Neuronal stem cell (in vitro differentiated cells): ENCODE data around the gene HIP1R.

Experiments used
- DNase-seq: peaks from one replicate; pipeline ENCODE4 v3.0.0-alpha.2; 2013; ENCODE audit warnings: low spot score
- H2AFZ ChIP-seq: one replicate; pipeline ENCODE4 v1.6.1; 2013; ENCODE audit warnings: mild to moderate bottlenecking, low read length, inconsistent platforms
- H2AK5ac ChIP-seq: 2 replicates; pipeline ENCODE4 v1.6.1; 2013; ENCODE audit warnings: low read depth, mild to moderate bottlenecking, inconsistent platforms, low read length, moderate library complexity, mixed read lengths
- H2BK120ac ChIP-seq: 2 replicates; pipeline ENCODE4 v1.6.1; 2013; ENCODE audit warnings: low read depth, mild to moderate bottlenecking, inconsistent platforms, low read length, moderate library complexity, mixed read lengths
- H2BK12ac ChIP-seq: one replicate; pipeline ENCODE4 v1.6.1; 2013; ENCODE audit warnings: low read length, inconsistent platforms
- H2BK15ac ChIP-seq: 2 replicates; pipeline ENCODE4 v1.6.1; 2013; ENCODE audit warnings: mild to moderate bottlenecking, low read length, inconsistent platforms, mixed read lengths
- H2BK5ac ChIP-seq: one replicate; pipeline ENCODE4 v1.6.1; 2013; ENCODE audit warnings: inconsistent platforms, mild to moderate bottlenecking, low read length, moderate library complexity
- H3K14ac ChIP-seq: one replicate; pipeline ENCODE4 v1.6.1; 2013; ENCODE audit warnings: low read length, inconsistent platforms
- H3K18ac ChIP-seq: 2 replicates; pipeline ENCODE4 v1.6.1; 2013; ENCODE audit warnings: low read length, inconsistent platforms
- H3K23ac ChIP-seq: 2 replicates; pipeline ENCODE4 v1.6.1; 2013; ENCODE audit warnings: low read depth, mild to moderate bottlenecking, mixed read lengths, low read length, inconsistent platforms; ENCODE audit not compliant: poor library complexity
- H3K27ac ChIP-seq: replicated peaks from 3 replicates; pipeline ENCODE4 v1.5.1; 2013; ENCODE audit warnings: low read length, inconsistent platforms
- H3K27me3 ChIP-seq, 3 experiments: 2 replicates each; pipeline ENCODE4 v1.6.1; 2013; ENCODE audit warnings: low read length in 3 of 3, mild to moderate bottlenecking in 2 of 3, inconsistent platforms in 1 of 3, low read depth in 1 of 3, mixed read lengths in 1 of 3, moderate library complexity in 1 of 3; ENCODE audit not compliant: control insufficient read depth in 3 of 3, insufficient read depth in 3 of 3
- H3K36me3 ChIP-seq, 2 donors: replicated peaks in 1 of 2; 2 replicates each; pipeline ENCODE4 v1.6.1; 2013; ENCODE audit warnings: low read length in 2 of 2; ENCODE audit not compliant: control insufficient read depth in 2 of 2, insufficient read depth in 2 of 2
- H3K4ac ChIP-seq: 2 replicates; pipeline ENCODE4 v1.6.1; 2013; ENCODE audit warnings: inconsistent platforms, mild to moderate bottlenecking, low read length, moderate library complexity
- H3K4me1 ChIP-seq, 2 donors: 1 replicate in 1 of 2; 2 replicates in 1 of 2; pipeline ENCODE4 v1.6.1; 2013; ENCODE audit warnings: low read length in 2 of 2, low read depth in 1 of 2; ENCODE audit not compliant: control insufficient read depth in 2 of 2, insufficient read depth in 1 of 2
- H3K4me2 ChIP-seq: one replicate; pipeline ENCODE4 v1.6.1; 2013; ENCODE audit warnings: mild to moderate bottlenecking, low read length, inconsistent platforms; ENCODE audit not compliant: insufficient read depth, poor library complexity, severe bottlenecking
- H3K4me3 ChIP-seq, 2 donors: 2 replicates each; pipeline ENCODE4 v1.5.1; 2013; ENCODE audit warnings: low read length in 2 of 2, mild to moderate bottlenecking in 2 of 2, inconsistent platforms in 1 of 2, moderate library complexity in 1 of 2
- H3K79me1 ChIP-seq: one replicate; pipeline ENCODE4 v1.6.1; 2013; ENCODE audit warnings: low read depth, mild to moderate bottlenecking, inconsistent platforms, low read length, moderate library complexity
- H3K9ac ChIP-seq: one replicate; pipeline ENCODE4 v1.6.1; 2013; ENCODE audit warnings: mild to moderate bottlenecking, low read depth, low read length, inconsistent platforms; ENCODE audit not compliant: poor library complexity
- H3K9me3 ChIP-seq, 2 donors: replicated peaks in 1 of 2; 2 replicates each; pipeline versions ENCODE3 to v1.6.1; 2013; ENCODE audit warnings: low read length in 2 of 2, mild to moderate bottlenecking in 2 of 2, inconsistent platforms in 1 of 2, low read depth in 1 of 2, mixed read lengths in 1 of 2, moderate library complexity in 1 of 2; ENCODE audit not compliant: control insufficient read depth in 2 of 2, insufficient read depth in 1 of 2
- H4K8ac ChIP-seq: one replicate; pipeline ENCODE4 v1.6.1; 2013; ENCODE audit warnings: low read depth, mild to moderate bottlenecking, inconsistent platforms, low read length, moderate library complexity
- H4K91ac ChIP-seq: one replicate; pipeline ENCODE4 v1.6.1; 2013; ENCODE audit warnings: low read length, low read depth, mild to moderate bottlenecking, inconsistent platforms; ENCODE audit not compliant: poor library complexity
- WGBS, 2 donors: extraction: QIAGEN DNeasy Blood & Tissue Kit; methylation state at CpG; one replicate each; pipeline ENCODE4 v1.1.7; 2013; ENCODE audit warnings: missing lambda C conversion rate in 2 of 2, mixed read lengths in 1 of 2; ENCODE audit not compliant: insufficient read length in 2 of 2, insufficient replicate concordance in 1 of 2; ENCODE audit errors: extremely low coverage in 2 of 2; 5-methylcytosine and 5-hydroxymethylcytosine counted together

HIP1R gene

DNA sequence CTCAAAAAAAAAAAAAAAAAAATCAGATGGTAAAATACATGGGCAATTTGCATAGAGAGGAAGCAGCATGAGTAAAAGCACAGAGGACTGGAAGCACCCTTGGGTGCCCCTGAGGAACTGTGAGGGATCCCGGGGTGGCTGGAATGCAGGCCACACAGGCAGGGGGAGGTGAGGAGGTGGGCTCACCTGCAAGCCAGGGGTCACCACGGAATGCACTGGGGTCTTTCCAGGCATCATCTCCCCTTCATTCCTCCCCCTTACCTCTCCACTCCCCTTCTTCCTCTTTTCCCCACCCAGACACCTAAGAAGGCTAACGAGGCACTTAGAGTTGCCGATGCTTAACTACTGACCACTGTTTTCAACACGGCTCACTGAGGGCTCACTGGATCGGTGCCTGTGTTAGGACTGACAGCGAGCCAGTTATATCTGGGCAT, 14.4 kb upstream of the HIP1R start:
- H4K8ac ChIP-seq = no peak overlapping the region
- H3K27me3 ChIP-seq = no peaks in the 10 kb centered on the region
- H3K23ac ChIP-seq = no peak overlapping the region
- WGBS, 2 donors = no CpG with 5 or more reads among the region's 7 CpGs
- H3K27ac ChIP-seq = no peak overlapping the region
- no peaks in the 10 kb centered on the region for H3K79me1 ChIP-seq
- no peak overlapping the region for H2BK120ac ChIP-seq
- no peak overlapping the region for H2AK5ac ChIP-seq
- H3K4me3 ChIP-seq = no peak overlapping the region
- no peak overlapping the region for H2BK15ac ChIP-seq
- H3K18ac ChIP-seq = no peak overlapping the region
- no peak overlapping the region for H3K4me2 ChIP-seq
- H3K9ac ChIP-seq = no peak overlapping the region
- no peak overlapping the region for H4K91ac ChIP-seq
- H2BK12ac ChIP-seq = no peak overlapping the region
- H3K36me3 ChIP-seq = no peaks in the 10 kb centered on the region
- no peak overlapping the region for H3K4ac ChIP-seq
- no peak overlapping the region for H3K14ac ChIP-seq
- H2AFZ ChIP-seq = peak overlapping the region; percentile 56
- H3K4me1 ChIP-seq = peaks cover 2 to 4% of the 10 kb centered on the region in 2 donors
- DNase-seq = no peak
- no peak overlapping the region for H2BK5ac ChIP-seq
- no peaks in the 10 kb centered on the region for H3K9me3 ChIP-seq

GRCh38 chr12:122823429-122823828, 11.8 kb upstream of the HIP1R start:
- Histone ChIP-seq H2BK12ac (no peak overlapping the region), H4K91ac (no peak overlapping the region), H3K36me3 (no peaks in the 10 kb centered on the region), H2BK5ac (no peak overlapping the region), H3K14ac (no peak overlapping the region), H3K23ac (no peak overlapping the region), H3K18ac (no peak overlapping the region), H3K79me1 (no peaks in the 10 kb centered on the region), H3K9ac (no peak overlapping the region), H3K4me3 (no peak overlapping the region), H2BK120ac (no peak overlapping the region), H3K9me3 (no peaks in the 10 kb centered on the region), H3K27ac (no peak overlapping the region), H3K4me2 (no peak overlapping the region), H3K4me1 (peaks cover 6 to 12% of the 10 kb centered on the region in 2 donors), H2AFZ (no peak overlapping the region), H3K4ac (no peak overlapping the region), H2BK15ac (no peak overlapping the region), H2AK5ac (no peak overlapping the region), H3K27me3 (no peaks in the 10 kb centered on the region), H4K8ac (no peak overlapping the region)
- DNase-seq = no peak
- WGBS, 2 donors = no CpG with 5 or more reads among the region's 11 CpGs

DNA sequence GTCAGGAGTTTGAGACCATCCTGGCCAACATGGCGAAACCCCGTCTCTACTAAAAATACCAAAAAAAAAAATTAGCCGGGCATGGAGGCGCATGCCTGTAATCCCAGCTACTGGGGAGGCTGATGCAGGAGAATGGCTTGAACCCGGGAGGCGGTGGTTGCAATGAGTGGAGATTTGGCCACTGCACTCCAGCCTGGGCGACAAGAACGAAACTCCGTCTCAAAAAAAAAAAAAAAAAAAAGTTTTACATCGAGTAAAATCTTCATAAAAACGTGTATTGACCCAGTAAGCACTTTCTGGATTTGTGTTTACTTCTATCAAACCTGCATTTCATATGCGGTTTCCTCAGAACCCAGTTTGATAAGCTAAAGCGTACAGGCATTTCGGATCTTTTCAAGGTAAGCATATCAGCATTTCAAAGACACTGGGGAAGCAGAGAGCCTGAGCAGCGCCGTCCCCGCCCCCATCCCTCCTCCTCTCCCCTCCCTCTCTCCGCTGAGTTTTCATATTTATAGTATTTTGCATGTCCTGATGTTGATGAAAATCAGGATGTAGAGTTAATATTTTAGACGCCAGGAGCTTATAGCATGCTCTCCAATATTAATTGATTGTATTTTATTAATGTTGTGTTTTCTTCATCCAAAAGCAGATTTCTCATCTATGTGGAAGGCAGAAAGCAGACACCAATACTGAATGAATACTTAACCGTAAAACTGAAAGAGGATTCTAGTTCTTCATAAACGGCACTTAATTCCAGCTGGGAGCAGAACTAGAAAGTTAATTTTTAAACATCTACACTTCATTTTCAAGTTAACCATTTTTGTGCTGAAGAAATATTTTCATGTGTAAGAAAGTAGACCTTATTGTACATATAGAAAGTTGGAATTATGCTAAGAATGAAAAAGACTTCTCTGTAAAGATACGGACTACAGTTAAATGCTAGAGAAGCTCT, 9.2 kb upstream of the HIP1R start:
- H2BK120ac ChIP-seq = no peak overlapping the region
- H3K9me3 ChIP-seq = no peaks in the 10 kb centered on the region
- no peak overlapping the region for H2BK5ac ChIP-seq
- no peak overlapping the region for H3K14ac ChIP-seq
- H3K4me2 ChIP-seq = peak overlapping the region; percentile 11
- H3K4me1 ChIP-seq = peaks cover 3 to 11% of the 10 kb centered on the region in 2 donors
- H2AFZ ChIP-seq = peak overlapping the region; percentile 19
- H3K27ac ChIP-seq = no peak overlapping the region
- no peak overlapping the region for H3K18ac ChIP-seq
- no peak overlapping the region for H3K9ac ChIP-seq
- no peaks in the 10 kb centered on the region for H3K36me3 ChIP-seq
- WGBS, 2 donors = no CpG with 5 or more reads among the region's 22 CpGs
- H4K91ac ChIP-seq = no peak overlapping the region
- no peak overlapping the region for H4K8ac ChIP-seq
- no peaks in the 10 kb centered on the region for H3K79me1 ChIP-seq
- no peak overlapping the region for H2BK15ac ChIP-seq
- H3K23ac ChIP-seq = no peak overlapping the region
- H2AK5ac ChIP-seq = no peak overlapping the region
- no peak overlapping the region for H3K4me3 ChIP-seq
- no peak overlapping the region for H2BK12ac ChIP-seq
- H3K4ac ChIP-seq = no peak overlapping the region
- H3K27me3 ChIP-seq = no peaks in the 10 kb centered on the region
- no peak for DNase-seq

DNA sequence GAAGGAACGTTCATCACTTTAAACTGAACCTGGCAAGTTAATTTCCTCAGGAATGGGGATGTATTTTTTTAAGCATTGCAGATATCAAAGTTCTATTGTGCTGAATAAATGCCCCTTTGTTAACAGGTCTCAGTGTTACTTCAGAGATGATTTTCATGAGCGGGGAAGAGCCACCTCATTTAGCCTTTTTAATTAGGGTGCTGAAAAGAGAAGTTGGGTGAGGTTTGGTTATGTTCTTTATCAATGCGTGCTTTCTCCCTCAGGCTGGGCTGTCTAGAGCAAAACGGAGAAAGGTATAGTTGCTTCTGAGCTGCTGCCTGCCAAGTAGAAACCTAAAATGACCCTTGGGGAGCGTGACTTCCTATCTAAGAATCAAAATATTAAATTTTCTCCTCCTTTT, 8.0 kb upstream of the HIP1R start:
- no peak overlapping the region for H3K18ac ChIP-seq
- H3K23ac ChIP-seq = no peak overlapping the region
- DNase-seq = no peak
- no peak overlapping the region for H2BK12ac ChIP-seq
- WGBS, 2 donors = no CpG with 5 or more reads among the region's 5 CpGs
- H3K36me3 ChIP-seq = no peaks in the 10 kb centered on the region
- H3K14ac ChIP-seq = no peak overlapping the region
- no peaks in the 10 kb centered on the region for H3K79me1 ChIP-seq
- no peak overlapping the region for H3K27ac ChIP-seq
- H3K4me1 ChIP-seq = peaks cover 2 to 11% of the 10 kb centered on the region in 2 donors
- no peak overlapping the region for H2AFZ ChIP-seq
- no peak overlapping the region for H2BK120ac ChIP-seq
- H2BK5ac ChIP-seq = no peak overlapping the region
- no peak overlapping the region for H4K91ac ChIP-seq
- no peaks in the 10 kb centered on the region for H3K27me3 ChIP-seq
- H3K4ac ChIP-seq = no peak overlapping the region
- no peak overlapping the region for H3K4me2 ChIP-seq
- H3K9me3 ChIP-seq = no peaks in the 10 kb centered on the region
- no peak overlapping the region for H4K8ac ChIP-seq
- H2AK5ac ChIP-seq = no peak overlapping the region
- H3K4me3 ChIP-seq = no peak overlapping the region
- no peak overlapping the region for H3K9ac ChIP-seq
- no peak overlapping the region for H2BK15ac ChIP-seq
